Stimulated activated CD4-positive, alpha-beta T cell treated with anti-CD3 and anti-CD28 coated beads, Interleukin-4, amount 100 ng/mL, for 48 hours (primary cell): ENCODE results near the gene RAB13.

ENCODE experiments used
- DNase-seq, 2 donors: peaks; one replicate each; pipeline ENCODE4 v3.0.0-alpha.2; 2020; ENCODE audit warnings: low read depth in 2 of 2

RAB13 gene

DNA sequence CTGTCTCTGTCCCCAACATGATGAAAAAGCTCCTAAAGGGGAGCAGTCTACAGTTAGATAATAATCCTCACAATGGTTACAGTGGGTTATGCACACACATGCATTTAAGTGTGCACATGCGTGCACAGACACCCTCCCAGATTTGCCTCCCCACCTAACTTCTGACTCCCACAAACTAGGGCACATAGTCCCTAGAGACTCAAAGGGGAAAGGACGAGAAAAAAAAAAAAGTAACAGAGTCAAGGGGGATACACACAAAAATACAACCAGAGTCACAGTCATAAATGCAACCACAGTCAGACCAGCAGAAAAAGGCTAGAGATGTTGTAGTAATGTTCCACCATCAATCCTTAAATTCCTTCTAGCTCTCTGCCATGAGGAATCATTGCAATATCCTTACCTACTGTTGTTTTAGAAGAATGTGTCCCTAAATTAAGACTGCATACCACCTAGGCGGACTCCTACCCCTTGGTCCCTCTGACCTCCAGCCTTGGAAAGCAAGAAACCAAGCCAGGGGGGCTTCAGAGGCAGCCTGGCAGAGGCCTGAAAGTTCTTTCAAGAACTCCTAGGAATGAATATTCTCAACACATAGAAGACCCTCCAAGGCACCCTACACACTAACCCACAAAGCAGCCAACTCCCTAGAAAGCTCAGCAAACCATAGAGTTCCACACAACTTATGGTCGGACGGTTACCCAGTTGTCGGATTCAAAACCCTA lies 29.0 kb downstream of the RAB13 start:
- DNase-seq = no peak

DNA sequence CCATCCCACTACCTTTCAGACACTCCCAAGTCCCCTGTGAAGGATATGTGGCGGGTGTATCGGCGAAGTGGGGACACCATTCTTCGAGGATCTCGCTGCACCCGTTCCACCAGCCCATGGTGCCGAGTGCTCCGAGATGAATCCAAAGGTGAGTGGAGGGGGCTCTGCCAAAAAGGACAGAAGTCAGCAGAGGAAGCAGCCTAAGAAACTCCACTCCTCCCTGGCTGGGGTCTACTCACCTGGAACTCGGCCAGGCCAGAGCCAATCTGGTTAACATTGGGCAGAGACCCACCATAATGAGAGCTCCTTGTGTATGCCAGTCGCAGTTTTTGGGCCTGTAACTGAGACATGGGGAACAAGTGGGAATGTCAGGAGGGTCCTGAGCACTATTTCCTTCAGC lies 31.3 kb downstream of the RAB13 start:
- no peak for DNase-seq

DNA sequence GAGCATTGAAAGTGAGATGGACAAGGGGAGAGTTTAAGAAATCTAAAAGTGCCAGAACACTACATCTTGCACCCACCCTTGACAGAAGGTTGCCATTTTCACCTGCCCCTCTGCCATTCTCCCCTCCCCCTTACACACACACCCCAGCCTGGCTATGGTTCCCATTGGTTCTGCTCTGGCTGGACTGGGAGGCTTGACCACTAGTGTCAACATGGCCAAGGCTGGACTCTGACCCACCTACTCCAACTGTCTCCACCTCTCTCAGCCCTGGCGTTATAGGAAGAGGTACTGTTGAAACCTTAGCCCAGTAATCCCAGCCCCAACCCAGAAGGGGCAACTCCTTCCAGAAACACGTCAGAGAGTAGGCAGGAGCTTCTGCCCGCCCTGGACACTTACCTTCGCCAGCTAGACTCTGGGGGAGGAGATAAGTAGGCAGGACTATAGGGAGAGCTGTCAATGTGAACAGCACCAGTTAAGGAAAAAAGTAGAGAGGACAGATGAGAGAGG lies 32.2 kb downstream of the RAB13 start:
- no peak for DNase-seq

DNA sequence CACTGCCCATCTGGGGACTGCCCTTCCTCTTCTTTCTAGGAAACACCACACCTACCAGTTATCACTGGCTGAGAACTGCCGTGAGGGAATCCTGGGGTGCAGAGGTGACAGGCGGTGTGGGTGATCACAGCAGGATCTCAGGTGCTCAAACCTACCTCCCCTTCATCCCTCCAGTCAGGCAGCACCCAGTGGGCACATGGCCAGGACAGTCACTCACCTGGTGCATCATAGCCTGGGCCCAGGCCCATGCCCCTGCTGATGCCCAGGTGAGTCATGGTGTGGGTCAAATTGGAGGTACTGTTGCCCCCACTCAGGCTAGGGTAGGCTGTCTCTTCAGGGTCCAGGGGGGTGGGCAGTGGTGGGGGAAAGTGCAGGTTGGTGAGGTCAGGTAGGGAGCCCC lies 34.3 kb downstream of the RAB13 start:
- no peak for DNase-seq

DNA sequence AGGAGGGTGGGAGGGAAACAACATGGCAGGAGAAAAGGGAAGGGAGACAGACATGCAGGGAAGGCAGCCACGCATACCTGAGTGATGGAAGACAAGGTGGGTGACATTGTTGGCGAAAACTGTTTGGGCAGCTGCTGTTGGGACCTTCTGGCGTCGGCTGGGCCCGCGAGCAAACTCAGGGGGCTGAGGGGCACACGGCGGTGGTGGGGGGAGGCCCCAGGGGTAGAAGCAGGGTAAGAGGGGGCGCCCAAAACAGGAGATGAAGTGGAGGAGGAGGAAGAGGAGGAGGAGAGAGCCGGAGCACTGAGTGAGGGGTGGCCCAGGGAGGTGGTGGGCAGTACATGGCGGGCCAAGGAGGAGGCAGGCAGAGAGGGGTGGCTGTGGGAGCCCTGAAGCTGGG lies 35.0 kb downstream of the RAB13 start:
- no peak for DNase-seq

DNA sequence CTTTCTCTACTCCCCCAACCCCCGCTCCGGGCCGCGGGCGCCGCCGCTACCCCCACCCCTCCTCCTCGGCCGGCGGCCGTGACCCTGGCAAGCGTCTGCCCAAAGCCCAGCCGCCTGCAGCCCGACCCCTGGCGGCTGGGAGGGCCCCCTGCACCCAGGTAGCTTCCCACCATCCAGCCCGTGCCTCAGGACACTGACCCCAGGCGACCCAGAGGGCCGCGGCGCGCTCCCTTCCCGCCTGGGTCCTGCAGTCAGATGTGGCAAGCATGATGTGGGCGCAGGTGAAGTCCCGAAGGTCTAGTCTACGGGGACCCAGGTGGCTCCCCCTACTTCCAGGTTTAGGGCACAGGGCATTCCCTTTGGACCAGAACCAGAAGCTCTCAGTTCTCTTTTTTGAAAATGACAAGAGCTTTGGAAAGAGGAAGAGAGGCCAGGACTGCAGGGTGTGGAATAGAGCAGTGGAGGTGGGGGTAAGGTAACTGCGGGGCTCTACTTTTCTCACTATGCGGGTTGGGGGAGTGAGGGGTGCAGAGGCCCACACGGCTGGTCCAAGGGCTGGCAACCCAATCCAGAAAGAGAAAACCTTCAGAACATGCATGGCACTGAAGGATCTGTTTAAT lies 39.4 kb downstream of the RAB13 start, which contains the start of gene DENND4B:
Gene DENND4B (minus strand): TSS at position 97 of the 620 bp plus-strand sequence. CDS start 2,344 bp downstream, outside the sequence.
- DNase-seq = peak; percentile 64 to 73

DNA sequence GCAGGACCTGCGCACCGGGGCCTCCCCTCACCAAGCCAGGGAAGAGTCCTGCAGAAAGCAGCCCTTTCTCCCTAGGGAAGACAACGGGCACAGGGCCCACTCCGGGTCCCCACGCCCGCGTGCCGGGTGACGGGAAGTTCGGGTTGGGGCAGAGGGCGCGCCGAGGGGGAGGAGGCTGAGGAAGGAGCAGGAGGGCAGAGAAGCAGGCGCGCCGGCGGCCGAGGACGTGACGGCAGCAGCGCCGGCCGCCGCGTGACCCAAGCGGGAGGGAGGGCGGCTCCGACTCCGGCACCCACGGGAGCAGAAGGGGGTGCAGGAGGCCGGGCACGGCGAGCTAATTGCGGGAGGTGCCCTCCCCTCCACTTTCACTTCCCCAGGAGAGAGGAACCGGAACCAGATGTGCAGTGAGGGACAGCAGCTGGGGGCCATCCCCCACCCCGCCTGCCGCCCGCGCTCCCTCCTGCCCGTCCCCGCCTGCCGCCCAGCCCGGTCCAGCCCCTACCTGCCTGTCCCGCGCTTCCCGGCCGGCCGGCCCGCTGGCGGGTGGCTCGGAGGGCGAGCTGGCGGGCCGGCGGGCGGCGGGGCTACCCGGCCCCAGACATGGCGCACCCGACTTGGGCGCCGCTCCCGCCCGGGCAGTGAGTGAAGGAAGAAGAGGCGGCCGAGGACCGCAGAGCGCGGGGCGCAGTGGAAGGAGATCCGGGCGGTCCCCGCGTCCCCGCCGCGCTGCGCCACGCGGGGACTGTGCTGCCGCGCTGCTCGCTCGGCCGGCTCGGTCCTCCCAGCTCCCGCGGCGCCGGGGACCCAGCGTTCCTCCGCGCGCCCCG lies 40.1 kb downstream of the RAB13 start:
- DNase-seq = peak; percentile 63 to 67

DNA sequence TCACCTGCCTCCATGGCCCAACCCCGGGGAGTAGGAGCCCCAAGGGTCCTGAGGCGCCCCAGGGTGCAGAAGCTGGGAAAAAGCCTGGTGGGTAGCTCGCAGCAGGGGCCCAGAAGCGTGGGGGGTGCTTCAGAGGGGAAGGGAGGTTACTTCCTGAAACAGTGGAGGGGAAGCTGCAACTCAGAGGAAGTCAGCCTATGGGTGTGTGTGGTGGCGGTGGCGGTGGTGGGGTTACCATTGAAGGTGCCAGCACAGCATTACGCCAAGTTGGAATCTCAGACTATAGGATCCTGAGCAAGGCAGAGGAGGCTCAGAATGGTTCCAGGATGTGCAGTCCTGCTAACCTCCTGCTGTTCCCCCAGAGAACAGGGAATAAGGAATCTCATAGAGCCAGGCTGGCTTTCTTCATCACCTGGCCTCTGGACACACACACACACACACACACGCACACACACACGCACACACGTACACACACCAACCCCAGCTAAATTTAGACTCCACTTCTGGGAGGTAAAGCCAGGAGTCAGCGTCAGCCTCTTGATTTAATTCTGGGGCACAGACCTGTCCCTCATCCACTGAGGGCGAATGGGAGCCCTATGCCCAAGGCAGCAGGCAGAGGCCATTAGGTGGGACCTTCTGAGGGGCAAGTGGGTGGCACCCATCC lies 40.9 kb downstream of the RAB13 start:
- peak; percentile 60 to 62 for DNase-seq

DNA sequence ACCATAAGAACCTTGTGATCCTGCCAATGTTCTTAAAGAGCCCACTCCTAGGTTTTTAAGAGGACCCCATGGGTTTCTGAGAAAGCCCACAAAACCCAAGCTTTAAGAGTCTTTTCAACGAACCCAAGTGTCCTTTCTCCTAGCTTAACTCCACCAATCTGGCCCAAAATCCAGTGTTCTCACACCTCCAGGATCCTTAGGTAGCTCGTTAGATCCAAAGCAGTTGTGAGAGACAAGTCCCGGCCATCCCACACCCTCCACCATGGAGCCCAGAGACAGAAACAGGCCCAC lies 41.4 kb downstream of the RAB13 start:
- DNase-seq = no peak

DNA sequence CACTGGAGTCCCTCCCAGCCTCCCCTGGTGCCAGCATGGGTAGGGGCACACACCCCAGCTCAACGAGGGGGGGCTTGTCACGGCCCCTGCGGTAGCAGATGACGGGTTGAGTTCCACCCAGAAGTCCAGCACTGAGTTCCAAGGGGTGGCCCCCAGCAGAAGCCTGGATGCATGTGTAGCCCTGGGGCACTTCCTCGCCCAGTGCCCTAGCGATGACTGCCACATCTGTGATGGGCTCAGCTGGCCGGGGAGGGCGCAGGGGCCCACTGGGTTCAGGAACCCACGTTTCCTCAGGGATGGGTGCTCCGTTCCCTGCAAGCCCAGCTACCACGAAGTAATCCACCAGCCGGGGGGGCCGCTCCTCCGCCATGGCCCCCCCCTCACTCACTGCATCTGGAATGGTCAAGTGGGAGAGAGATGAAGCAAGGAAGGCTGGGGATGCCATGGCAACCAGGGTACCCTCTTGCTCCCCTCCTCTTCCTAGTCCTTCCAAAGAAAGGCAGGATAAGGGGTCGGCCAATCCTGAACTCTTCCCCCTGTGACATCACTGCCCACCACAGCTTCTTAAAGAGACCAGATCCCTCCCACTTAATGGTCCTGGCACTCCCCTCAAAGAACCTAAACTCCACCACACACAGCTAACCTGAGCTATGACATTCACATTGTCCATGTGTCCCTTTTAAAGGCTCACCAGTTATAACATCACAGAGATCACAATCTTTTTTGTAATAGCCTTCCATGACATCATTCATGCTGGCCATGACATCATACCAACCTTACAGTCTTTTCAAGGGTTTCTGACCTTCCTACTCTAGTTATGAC lies 41.9 kb downstream of the RAB13 start:
- no peak for DNase-seq

DNA sequence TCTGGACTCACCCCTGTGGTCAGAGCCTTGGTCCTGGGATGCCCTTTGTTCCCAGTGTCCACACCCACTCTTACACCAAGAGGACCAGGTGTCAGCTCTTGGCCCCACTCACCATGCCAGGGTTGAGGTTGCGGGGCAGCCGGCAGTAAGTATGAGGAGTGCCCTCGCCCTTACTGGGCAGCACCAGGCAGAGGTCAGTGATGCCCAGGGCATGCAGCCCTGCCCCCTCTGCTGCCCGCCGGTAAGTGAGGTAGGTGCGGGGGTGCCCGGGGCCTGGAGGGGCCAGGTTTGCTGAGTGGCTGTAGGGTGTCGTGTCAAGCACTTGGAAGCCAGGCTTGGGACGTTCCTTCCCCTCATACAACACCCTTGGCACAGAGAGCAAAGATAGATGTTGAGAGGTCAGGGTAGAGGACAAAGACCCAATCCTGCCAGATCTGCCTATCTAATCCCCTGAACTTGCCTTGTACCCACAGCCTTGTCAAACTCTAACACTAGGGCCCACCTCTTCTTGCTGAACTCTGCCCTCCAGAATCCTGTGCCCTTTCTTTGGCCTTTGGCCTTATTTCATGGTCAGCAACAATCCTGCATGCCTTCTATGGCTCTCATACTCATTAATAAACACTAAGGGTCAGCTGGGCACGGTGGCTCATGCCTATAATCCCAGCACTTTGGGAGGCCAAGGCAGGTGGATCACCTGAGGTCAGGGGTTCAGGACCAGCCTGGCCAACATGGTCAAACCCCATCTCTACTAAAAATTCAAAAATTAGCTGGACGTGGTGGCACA lies 43.2 kb downstream of the RAB13 start:
- no peak for DNase-seq

DNA sequence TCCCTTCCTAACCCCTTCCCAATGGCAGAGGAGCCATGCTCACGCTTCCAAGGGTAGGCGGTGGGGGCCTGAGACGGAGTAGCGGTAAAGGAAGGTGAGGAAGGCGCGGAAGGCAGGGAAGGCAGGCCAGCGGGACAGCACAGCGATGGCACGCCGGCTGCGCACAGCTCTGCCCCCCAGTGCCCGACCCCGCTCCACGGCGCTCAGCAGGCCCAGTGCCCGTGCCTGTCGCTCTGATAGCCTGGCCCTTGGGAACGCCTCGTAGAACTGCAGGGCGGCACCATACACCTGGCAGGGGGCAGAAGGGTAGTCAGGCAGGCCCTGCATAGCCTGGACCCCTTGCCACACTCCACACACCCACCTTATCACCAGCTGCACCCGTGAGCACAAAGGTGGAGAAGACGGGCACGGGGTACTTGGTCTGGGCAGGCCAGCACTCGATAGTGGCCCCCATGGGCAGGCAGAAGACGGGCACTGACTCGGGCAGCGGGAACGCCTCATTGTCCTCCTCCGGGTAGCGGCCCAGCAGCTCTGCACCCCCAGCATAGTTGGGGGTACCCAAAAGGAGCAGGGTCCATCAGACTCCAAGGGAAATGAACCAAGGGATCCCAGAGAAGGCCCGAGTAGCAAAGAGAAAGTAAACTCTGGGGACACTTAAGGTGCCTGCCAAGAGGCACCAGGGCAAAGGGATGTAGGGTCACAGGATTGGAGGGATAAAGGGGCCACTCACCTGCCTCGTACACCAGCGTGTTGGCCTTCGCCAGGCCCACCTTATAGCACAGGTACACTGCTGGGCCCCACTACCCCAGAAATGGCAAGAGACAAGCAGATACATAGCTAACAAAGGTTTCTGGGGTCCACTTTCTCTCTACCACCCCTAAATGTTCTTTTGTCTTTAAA lies 44.1 kb downstream of the RAB13 start:
- DNase-seq = no peak

DNA sequence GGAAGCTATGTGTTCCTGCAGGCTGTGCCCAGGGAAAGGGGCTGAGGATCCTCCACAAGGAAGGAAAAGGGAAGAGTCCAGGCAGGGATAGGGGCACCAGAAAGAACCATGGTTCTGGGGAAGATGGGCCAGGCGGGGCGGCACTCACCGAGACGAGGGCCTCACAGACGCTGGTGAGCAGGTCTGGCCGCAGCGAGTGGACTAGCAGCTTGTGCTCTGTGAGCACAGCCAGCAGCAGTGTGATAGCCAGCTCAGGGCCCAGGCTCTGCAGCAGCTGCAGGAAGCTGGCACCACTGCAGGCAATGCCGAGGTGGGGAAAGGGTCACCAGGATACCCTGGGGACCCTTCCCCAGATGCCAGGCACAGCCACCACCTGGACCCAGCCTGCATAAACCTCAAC lies 45.4 kb downstream of the RAB13 start:
- DNase-seq = no peak

DNA sequence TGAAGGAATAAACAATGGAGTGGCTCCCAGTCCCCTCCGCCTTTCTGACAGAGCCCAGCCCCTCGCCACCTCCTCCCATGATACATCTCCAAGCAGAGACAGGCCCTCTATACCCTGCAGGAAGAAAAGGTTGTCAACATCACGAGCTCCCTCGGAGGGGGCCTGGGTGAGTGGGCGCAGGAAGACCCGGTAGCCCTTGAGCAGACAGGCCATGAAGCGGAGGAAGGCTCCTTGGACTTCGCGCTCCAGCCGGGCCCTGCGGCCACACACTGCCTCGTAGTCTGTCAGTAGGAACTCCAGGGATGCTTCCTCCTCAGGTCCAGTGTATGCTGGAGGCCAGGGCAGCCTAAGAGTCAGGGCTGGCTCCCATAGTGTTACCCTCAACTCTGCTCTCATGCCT lies 46.7 kb downstream of the RAB13 start:
- DNase-seq = no peak

DNA sequence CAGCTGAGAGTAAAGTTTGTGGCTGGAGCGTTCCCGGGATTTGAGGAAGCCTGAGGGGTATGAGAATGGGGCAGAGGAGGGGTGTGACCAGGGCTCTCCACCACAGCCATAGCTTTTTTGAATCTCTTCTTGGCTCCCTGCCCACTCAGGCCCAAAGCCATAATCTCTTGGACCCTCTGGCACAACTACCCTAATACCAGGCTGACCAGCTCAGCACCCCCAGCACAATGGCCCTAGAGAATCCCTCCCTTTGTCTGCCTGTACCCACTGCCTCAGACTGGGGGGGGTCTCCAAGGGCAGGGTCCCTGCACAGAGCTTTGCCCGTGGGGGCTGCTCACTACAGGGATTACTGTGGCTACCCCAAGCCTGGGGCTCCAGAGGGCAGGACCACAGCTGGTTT lies 47.1 kb downstream of the RAB13 start:
- no peak for DNase-seq

DNA sequence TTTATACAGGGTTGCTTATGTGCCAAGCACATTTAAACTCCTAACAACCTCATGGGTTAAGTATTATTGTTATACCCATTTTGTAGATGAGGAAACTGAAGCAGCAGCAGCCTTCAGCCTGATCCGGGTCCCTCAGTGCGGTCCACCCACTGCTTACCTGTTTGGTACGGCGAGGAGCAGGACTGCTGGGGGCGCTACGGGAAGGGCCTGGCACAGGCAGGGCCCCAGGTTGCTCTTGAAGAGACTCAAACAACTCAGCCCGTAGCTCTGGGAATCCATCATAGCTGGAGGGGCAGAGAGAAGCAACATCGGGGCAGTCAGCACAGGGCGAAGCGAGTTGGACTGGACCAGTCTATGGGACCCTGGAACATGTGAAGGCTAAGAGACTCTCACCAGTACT lies 48.8 kb downstream of the RAB13 start:
- DNase-seq = no peak

DNA sequence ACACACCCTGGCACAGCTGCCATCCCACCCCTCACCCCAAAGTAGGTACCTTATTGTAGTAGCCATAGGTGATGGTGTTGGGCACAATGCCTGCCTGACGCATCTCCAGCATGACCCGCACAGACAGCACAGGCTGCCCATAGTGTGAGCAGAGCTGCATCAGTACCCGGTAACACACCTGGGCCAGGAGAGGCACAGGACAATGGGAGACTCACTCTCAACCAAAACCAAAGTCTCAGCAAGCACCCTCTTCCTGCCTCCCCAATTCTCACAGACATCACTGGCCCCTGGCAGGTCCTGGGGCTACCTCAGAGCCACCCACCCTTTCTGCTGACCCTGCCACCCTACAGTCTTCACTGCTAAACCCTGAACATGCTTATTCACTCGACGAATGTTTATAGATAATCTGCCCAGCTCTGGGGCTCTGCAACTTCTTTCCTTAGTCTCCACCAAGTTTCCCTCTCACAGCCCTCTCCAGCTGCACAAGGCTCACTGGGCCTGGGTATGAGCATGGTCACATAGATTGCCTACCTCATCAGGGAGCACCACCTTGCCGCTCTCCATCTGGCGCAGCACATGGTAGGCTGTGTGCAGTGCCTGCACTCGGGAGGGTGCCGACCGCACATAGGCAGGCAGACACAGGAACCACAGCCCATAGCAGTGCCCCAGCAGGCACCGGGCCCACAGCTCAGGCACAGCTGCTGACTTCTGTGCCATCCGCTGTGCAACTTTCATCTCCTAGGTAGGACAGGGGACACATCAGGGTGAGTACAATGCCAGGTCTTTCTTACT lies 49.9 kb downstream of the RAB13 start:
- DNase-seq = no peak

DNA sequence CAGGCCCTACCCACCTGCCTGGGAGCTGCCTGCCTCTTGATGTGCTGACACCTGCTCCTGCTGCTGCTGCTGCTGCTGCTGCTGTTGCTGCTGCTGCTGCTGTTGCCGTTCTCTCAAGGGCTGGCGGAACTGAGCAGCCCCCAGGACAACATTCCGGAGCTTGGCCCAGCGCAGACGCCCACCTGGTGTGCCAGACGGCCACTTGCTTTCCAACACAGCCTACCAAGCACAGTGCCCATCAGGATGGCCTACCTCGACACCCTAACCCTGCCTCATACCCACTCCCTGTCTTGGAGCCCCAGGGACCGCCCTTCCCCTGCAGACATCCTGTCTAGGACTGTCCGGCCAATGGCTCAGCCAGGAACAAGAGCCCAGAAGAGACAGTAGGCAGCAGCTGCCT lies 51.4 kb downstream of the RAB13 start:
- no peak for DNase-seq

DNA sequence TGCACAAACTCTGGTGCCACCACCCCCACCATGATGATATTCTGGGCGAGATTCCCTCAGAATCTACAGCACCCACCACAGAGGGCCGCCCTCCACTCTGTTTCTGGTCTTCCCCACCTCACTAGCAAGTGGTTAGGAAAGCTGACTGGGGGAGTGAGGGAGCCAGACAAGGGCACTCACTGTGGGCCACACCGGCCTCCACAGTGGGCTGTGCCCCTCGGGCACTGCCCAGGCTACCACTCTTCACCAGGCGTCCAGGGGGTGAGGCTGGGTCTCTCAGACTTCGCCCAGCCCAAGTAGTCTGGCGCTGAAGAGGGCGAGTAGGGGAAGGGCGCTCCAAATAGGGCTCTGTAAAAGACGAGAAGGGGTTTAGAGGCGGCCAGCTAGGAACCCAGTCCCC lies 52.2 kb downstream of the RAB13 start:
- no peak for DNase-seq
